Cardiac muscle cell (in vitro differentiated cells and primary cell): ENCODE data around the gene GPAT2. TPM values are rescaled to one million over a fixed set of nuclear protein-coding genes. Genes with fewer than 3 reads are reported as not detected.
"Not testable (repeated sequence)": the region's sequence is repeated elsewhere in the genome, so short reads cannot be mapped to it uniquely, and the experiment has no call there.

Experiments used
- DNase-seq, 2 donors: peaks; one replicate each; pipeline versions ENCODE4 v3.0.0 to v3.0.0-alpha.2; 2010 to 2017; ENCODE audit warnings: low read depth in 1 of 2, low spot score in 1 of 2
- H3K27ac ChIP-seq: fragments of 200-600 bp; sonication (generic); 2 replicates; pipeline ENCODE4 v1.5.1; 2016
- H3K27me3 ChIP-seq: fragments of 200-600 bp; sonication (generic); 2 replicates; pipeline ENCODE4 v1.6.0; 2016; ENCODE audit warnings: control low read depth
- H3K36me3 ChIP-seq: fragments of 200-600 bp; sonication (generic); 2 replicates; pipeline ENCODE4 v1.5.1; 2016; ENCODE audit warnings: control low read depth
- H3K4me1 ChIP-seq: fragments of 200-600 bp; sonication (generic); 2 replicates; pipeline ENCODE4 v1.8.1; 2017; ENCODE audit warnings: low read depth, mild to moderate bottlenecking, mixed run types
- H3K4me3 ChIP-seq: fragments of 200-600 bp; sonication (generic); 2 replicates; pipeline ENCODE4 v1.5.1; 2016; ENCODE audit warnings: mild to moderate bottlenecking
- H3K9me3 ChIP-seq: fragments of 200-600 bp; sonication (generic); 2 replicates; pipeline ENCODE4 v1.5.1; 2017; ENCODE audit warnings: low read depth, mild to moderate bottlenecking, control low read depth
- polyA plus RNA-seq: library from polyadenylated mRNA; unstranded; fragments of >200 nt; fragmentation: Nextera tagmentation; extraction: Ambion mirVana; gene quantifications from 2 replicates; pipeline ENCODE4 v1.2.1, GENCODE V29; 2016
- total RNA-seq: library from RNA; depleted of rRNA; stranded (reverse); fragments of >200 nt; gene quantifications from 2 replicates; pipeline ENCODE4 v1.2.3, GENCODE V29; 2016
- TF ChIP-seq, protein P1 (sequence below): IDR thresholded peaks from 2 replicates; pipeline ENCODE4 v1.5.1; 2012; ENCODE audit warnings: low read depth, mild to moderate bottlenecking, low read length

The GPAT2 gene
- total and polyA plus RNA-seq, 2 experiments from 2014 or later: 1.8 to 3.5 TPM

DNA sequence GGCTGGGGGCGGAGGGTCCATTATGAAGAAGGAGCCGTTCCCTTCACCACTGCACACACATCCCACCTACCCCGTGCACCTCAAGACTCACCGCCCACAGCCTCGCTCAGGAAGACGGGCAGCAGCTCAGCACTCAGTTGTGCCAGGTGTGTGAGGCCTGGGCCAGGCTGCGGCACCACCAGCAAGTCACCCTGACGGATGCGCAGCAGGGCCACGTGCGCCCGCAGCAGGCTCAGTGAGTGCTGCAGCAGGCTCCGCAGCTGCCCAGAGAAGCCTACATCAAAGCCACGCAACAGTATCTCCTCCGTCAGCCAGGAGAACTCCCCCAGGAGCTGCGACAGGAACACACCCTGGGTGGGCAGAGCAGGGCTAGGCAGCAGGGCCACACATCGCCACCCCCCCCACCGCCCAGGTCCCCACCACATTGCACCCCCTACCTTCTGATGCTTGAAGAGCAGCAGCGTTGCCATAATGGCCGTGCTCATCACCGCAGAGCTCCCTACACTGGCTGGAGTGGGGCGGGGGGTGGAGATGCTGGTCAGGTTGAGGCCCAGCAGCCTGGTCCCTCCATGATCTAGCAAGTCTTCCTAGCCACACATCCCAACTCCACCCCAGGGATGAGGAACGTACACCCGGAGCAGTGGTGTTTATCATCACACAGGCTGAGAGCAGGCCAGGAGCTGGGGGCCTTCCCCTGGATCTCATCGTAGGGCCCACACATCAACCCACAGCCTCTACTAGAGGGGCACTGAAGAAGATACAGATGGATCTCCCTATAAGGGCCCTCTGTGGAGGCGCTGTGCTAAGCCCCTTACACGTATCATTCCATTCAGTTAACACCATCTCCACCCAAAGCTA is 10.2 kb downstream of the GPAT2 start:
- no peaks in the 10 kb centered on the region for H3K36me3 ChIP-seq
- no peaks in the 10 kb centered on the region for H3K9me3 ChIP-seq
- no peak overlapping the region for H3K27ac ChIP-seq
- TF ChIP-seq, protein P1, sequence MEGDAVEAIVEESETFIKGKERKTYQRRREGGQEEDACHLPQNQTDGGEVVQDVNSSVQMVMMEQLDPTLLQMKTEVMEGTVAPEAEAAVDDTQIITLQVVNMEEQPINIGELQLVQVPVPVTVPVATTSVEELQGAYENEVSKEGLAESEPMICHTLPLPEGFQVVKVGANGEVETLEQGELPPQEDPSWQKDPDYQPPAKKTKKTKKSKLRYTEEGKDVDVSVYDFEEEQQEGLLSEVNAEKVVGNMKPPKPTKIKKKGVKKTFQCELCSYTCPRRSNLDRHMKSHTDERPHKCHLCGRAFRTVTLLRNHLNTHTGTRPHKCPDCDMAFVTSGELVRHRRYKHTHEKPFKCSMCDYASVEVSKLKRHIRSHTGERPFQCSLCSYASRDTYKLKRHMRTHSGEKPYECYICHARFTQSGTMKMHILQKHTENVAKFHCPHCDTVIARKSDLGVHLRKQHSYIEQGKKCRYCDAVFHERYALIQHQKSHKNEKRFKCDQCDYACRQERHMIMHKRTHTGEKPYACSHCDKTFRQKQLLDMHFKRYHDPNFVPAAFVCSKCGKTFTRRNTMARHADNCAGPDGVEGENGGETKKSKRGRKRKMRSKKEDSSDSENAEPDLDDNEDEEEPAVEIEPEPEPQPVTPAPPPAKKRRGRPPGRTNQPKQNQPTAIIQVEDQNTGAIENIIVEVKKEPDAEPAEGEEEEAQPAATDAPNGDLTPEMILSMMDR: no peak
- H3K4me1 ChIP-seq: no peaks in the 10 kb centered on the region
- H3K4me3 ChIP-seq: no peak overlapping the region
- DNase-seq: no peak
- no peaks in the 10 kb centered on the region for H3K27me3 ChIP-seq

DNA sequence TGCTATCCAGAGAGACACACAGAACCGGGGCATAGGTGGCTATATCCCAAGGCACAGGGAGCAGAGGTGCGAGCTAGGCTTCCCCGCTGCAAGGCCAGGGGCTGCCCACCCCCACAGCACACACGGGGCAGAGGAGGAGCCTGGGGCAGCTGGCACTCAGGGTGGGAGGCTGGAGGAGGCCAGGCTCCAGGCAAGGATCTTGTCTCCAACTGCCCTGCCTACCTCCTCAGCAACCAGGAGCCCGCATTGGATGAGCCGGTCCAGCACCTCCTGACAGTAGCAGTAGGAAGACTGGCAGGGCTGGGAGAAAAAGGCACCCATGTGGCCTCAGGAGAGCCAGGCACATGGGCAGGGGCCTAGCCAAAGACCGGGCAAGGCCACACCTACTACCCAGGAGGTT is 11.0 kb downstream of the GPAT2 start:
- H3K27me3 ChIP-seq, H3K36me3 ChIP-seq, DNase-seq, H3K27ac ChIP-seq, H3K9me3 ChIP-seq, H3K4me3 ChIP-seq, H3K4me1 ChIP-seq: not testable (repeated sequence)

DNA sequence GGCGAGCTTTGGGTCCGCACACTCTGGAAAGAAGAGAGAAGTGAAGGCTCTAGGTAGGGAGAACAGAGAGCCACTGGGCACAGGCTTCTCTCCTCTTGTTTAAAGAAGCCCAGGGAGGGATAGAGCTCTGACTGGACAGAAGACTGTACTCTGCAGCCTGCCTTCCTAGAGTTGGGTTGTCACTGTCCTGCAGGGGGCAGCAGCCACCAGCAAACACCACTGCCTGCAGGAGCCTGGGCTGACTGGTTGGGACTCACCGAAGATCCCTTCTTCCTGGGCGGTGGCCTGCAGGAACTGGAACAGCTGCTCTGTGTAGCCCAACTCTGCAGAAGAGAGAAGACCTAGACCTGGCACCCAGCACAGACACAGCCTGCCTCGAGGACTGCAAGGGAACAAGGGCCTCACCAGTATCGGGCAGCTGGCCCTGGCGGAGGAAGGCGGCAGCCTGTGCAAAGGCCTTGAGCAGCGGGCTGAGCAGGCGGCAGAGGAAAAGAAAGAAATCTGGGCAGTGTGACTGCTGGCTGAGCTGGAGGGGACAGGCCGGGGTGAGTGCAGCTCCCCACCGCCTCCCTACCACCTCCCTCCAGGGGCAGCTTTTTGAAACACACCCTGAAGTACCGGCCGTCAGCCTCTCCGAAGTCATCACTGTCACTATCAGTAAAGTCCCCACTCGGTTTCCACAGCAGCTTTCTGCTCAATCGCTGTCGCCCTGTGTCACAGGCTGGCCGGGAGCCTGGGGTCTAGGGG is 11.8 kb downstream of the GPAT2 start:
- TF ChIP-seq, protein P1: peak; percentile 73

DNA sequence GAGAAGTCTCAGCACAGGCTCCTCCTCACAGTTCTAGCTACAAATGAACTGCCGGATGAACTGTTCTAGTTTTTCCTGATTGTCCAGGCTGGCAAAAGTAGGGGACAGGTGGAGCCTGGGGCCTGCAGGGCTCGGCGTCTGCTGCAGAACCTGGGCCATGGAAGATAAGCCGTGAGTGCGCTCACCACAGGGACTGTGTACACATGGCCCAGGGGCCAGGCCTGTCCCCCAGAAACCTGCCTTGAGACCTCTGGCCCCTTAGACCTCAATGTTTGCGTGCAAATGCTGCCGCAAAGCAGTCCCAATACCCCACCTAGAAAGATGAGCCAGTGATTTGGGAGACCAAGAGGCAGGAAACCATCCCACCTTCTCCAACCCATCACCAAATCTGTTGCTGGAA is 12.6 kb downstream of the GPAT2 start:
- H3K36me3 ChIP-seq, DNase-seq, H3K9me3 ChIP-seq, H3K27ac ChIP-seq, H3K27me3 ChIP-seq, H3K4me3 ChIP-seq, H3K4me1 ChIP-seq: not testable (repeated sequence)

More for the DNA sequence above, 11.8 kb downstream of the GPAT2 start:
- DNase-seq: peak; percentile 82 to 86
- not testable (repeated sequence) for H3K4me1 ChIP-seq, H3K27ac ChIP-seq, H3K4me3 ChIP-seq, H3K36me3 ChIP-seq, H3K9me3 ChIP-seq, H3K27me3 ChIP-seq

DNA sequence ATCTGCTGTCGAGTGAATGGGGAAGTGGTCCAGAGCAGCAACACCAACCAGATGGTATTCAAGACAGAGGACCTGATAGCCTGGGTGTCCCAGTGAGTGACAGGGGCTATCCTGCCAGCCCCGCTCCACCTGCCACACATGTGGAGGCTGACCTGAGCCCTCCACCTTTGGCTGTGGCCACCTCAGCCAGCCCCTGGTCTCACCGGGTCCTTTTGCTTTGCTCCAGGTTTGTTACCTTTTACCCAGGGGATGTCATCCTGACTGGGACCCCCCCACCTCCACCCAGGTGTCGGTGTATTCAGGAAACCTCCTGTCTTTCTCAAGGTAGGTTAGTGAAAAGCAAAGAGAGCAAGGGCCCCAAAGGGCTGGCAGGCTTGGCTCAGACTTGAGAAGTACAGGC is 13.6 kb downstream of the GPAT2 start:
- H3K4me1 ChIP-seq, H3K36me3 ChIP-seq, DNase-seq, H3K27me3 ChIP-seq, H3K9me3 ChIP-seq, H3K27ac ChIP-seq, H3K4me3 ChIP-seq: not testable (repeated sequence)

DNA sequence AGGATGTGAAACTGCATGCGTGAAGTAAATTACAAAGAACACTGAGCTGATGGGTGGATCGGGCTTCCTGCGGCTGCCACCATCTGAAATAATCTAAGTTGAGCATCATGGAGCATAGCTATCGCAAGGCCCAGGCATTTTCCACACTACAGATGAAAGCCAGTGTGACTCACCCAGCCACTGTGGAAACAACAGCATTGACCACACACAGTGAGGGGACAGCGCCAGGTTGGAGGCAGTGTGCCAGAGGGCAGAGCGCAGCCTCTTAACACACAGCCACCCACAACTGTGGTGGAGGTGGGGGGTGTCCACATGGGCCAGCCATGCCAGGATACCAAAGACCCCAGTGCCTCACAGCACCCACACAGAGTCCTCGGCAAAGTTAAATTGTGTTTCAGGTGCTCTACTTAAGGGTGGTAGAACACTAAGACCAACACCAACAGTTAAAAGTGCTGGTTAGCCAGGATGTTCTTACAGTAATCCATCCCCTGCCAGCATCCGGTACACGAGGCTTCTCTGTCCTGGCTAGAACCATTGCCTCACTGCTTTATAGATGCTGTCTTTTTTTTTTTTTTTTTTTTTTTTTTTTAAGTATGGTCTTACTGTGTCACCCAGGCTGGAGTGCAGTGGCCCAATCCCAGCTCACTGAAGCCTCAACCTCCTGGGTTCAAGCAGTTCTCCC is 14.7 kb downstream of the GPAT2 start:
- not testable (repeated sequence) for H3K27ac ChIP-seq, DNase-seq, H3K9me3 ChIP-seq, H3K27me3 ChIP-seq, H3K4me1 ChIP-seq, H3K36me3 ChIP-seq, H3K4me3 ChIP-seq

DNA sequence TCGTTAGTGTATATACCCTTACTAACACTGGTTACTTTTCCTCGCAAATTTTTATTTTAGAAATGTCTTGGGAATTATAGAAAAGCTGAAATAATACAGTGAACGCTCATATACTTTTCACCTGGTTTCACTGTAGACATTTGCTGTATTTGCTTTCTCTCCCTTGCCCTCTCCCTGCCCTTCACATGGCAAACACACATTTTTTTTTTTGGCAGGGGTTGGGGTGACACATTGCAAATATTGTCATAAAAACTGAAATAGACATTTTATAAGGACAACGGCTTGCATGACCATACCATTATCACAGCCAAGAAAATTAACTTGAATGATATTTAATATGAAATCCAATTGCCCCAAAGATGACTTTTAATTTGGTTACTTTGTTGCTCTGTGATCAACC is 18.4 kb downstream of the GPAT2 start:
- H3K9me3 ChIP-seq, H3K27me3 ChIP-seq, DNase-seq: not testable (repeated sequence)

DNA sequence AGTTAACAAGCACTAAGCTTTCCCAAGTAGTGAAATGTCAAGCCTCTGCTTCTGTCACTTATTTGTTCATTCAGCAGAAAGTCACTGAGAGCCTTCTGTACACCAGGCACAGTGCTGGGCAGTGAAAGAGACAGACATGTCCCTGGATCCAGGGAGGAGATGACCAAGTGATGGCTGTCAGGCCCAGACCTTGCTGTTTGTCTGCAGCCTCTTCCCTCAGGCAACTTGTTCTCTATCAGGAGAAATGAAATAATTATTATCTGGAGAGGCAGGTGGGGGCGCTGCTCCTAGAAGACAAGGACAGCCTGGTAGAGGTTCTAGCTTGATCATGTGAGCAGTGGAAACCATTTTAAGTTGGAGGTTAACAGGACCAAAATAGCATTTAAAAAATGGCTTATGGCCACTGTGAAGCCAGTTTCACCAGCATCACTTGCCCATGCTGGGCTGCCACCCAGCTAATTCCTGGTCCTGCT is 21.9 kb downstream of the GPAT2 start:
- DNase-seq, H3K27me3 ChIP-seq, H3K4me1 ChIP-seq, H3K27ac ChIP-seq, H3K36me3 ChIP-seq, H3K4me3 ChIP-seq, H3K9me3 ChIP-seq: not testable (repeated sequence)

More for the DNA sequence above, 18.4 kb downstream of the GPAT2 start:
- H3K4me1 ChIP-seq, H3K4me3 ChIP-seq, H3K36me3 ChIP-seq, H3K27ac ChIP-seq: not testable (repeated sequence)

DNA sequence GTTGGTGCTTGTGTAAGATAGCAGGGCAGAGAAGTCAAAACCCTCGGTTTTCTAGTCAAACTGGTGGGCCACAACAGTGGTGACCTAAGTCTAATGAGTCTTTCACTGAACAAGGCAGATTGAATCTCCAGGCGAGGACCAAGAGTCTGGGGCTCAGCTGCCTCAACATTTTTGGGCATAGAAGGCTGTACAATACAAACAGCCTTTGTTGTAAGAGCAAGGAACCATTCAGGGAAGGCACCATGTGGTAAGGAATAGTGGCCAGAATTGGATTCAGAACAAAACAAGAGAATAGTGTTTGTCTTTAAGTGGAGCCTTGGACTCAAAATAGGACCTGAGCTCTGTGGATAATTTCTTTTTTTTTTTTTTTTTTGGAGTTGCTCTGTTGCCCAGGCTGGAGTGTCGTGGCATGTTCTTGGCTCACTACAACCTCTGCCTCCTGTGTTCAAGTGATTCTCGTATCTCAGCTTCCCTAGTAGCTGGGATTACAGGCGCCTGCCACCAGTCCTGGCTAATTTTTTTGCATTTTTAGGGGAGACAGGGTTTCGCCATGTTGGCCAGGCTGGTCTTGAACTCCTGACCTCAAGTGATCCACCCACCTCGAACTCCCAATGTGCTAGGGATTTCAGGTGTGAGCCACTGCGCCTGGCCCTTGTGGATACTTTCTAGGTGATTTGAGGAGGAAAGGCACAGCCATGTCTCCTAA is 22.5 kb downstream of the GPAT2 start:
- H3K36me3 ChIP-seq, H3K4me3 ChIP-seq, H3K27me3 ChIP-seq, H3K4me1 ChIP-seq, DNase-seq, H3K27ac ChIP-seq, H3K9me3 ChIP-seq: not testable (repeated sequence)
